DOHH2 (cell line): ENCODE data around the gene PDRG1.

Experiments
- H3F3A ChIP-seq: fragments of 200-600 bp; sonication (generic), shearing (Covaris generic); 2 replicates; pipeline ENCODE4 v1.6.0; 2016; ENCODE audit warnings: antibody characterized with exemption, mild to moderate bottlenecking; ENCODE audit not compliant: control insufficient read depth, insufficient read depth
- H3K27ac ChIP-seq: fragments of 200-600 bp; sonication (generic); 2 replicates; pipeline ENCODE4 v1.5.1; 2014; ENCODE audit warnings: low read depth, mild to moderate bottlenecking, low read length, moderate library complexity
- H3K27me3 ChIP-seq: fragments of 200-600 bp; sonication (generic); 2 replicates; pipeline ENCODE4 v1.6.1; 2014; ENCODE audit warnings: mild to moderate bottlenecking, low read length, mixed read lengths; ENCODE audit not compliant: control insufficient read depth
- H3K36me3 ChIP-seq: fragments of 200-600 bp; sonication (generic); 2 replicates; pipeline ENCODE4 v1.6.1; 2014; ENCODE audit warnings: mild to moderate bottlenecking, low read length, moderate library complexity, mixed read lengths; ENCODE audit not compliant: control insufficient read depth
- H3K4me1 ChIP-seq: fragments of 200-600 bp; sonication (generic); 2 replicates; pipeline ENCODE4 v1.6.1; 2014; ENCODE audit warnings: mild to moderate bottlenecking, low read length, mixed read lengths; ENCODE audit not compliant: control insufficient read depth
- H3K4me2 ChIP-seq: fragments of 200-600 bp; sonication (generic); 2 replicates; pipeline ENCODE4 v1.6.0; 2014; ENCODE audit warnings: mild to moderate bottlenecking, low read length, moderate library complexity
- H3K4me3 ChIP-seq: fragments of 200-600 bp; sonication (generic); 2 replicates; pipeline ENCODE4 v1.5.1; 2014; ENCODE audit warnings: mild to moderate bottlenecking, low read length, mixed read lengths
- H3K79me2 ChIP-seq: fragments of 200-600 bp; sonication (generic); 2 replicates; pipeline ENCODE4 v1.6.1; 2014; ENCODE audit warnings: mild to moderate bottlenecking, low read length, mixed read lengths; ENCODE audit not compliant: control insufficient read depth
- H3K9me2 ChIP-seq: fragments of 200-600 bp; sonication (generic); replicated peaks from 2 replicates; pipeline ENCODE4 v1.6.1; 2014; ENCODE audit warnings: mild to moderate bottlenecking, low read length, mixed read lengths; ENCODE audit not compliant: control insufficient read depth
- H3K9me3 ChIP-seq: fragments of 200-600 bp; sonication (generic); 2 replicates; pipeline ENCODE4 v1.6.1; 2014; ENCODE audit warnings: antibody characterized with exemption, low read length, mixed read lengths; ENCODE audit not compliant: control insufficient read depth, insufficient read depth
- H4K20me1 ChIP-seq: fragments of 200-600 bp; sonication (generic); 2 replicates; pipeline ENCODE4 v1.6.0; 2014; ENCODE audit warnings: low read depth, mild to moderate bottlenecking, antibody characterized with exemption, low read length, moderate library complexity; ENCODE audit not compliant: control insufficient read depth, insufficient read depth
- CTCF ChIP-seq: fragments of 200-600 bp; sonication (generic); IDR thresholded peaks from one replicate; pipeline ENCODE4 v1.5.1; 2014; ENCODE audit warnings: antibody characterized with exemption, mild to moderate bottlenecking, low read depth, low read length; ENCODE audit not compliant: poor library complexity, severe bottlenecking
- EZH2phosphoT487 ChIP-seq: fragments of 200-600 bp; sonication (generic); IDR thresholded peaks from 2 replicates; pipeline ENCODE4 v1.6.1; 2017; ENCODE audit warnings: borderline replicate concordance, mild to moderate bottlenecking, antibody characterized with exemption, low read length, moderate library complexity, mixed read lengths

PDRG1 gene

GRCh38 chr20:31984981-31985471 is 33.2 kb upstream of the PDRG1 start:
- no peaks in the 10 kb centered on the region for H4K20me1 ChIP-seq
- no peak overlapping the region for H3K27ac ChIP-seq
- TF ChIP-seq EZH2phosphoT487 (no peak), CTCF (no peak)
- H3K4me1 ChIP-seq = no peaks in the 10 kb centered on the region
- no peaks in the 10 kb centered on the region for H3K36me3 ChIP-seq
- no peak overlapping the region for H3K4me2 ChIP-seq
- no peaks in the 10 kb centered on the region for H3K9me3 ChIP-seq
- no peaks in the 10 kb centered on the region for H3K9me2 ChIP-seq
- no peak overlapping the region for H3K4me3 ChIP-seq
- H3K27me3 ChIP-seq = peaks cover 17% of the 10 kb centered on the region
- no peaks in the 10 kb centered on the region for H3K79me2 ChIP-seq
- H3F3A ChIP-seq = no peaks in the 10 kb centered on the region

GRCh38 chr20:31981784-31982183 is 29.9 kb upstream of the PDRG1 start:
- H3K4me3 ChIP-seq = no peak overlapping the region
- no peaks in the 10 kb centered on the region for H4K20me1 ChIP-seq
- H3K27ac ChIP-seq = no peak overlapping the region
- H3K9me3 ChIP-seq = no peaks in the 10 kb centered on the region
- TF ChIP-seq CTCF = no peak
- no peak for TF ChIP-seq EZH2phosphoT487
- H3K27me3 ChIP-seq = peaks cover 17% of the 10 kb centered on the region
- no peaks in the 10 kb centered on the region for H3K36me3 ChIP-seq
- no peaks in the 10 kb centered on the region for H3K4me1 ChIP-seq
- no peaks in the 10 kb centered on the region for H3K9me2 ChIP-seq
- no peak overlapping the region for H3K4me2 ChIP-seq
- H3F3A ChIP-seq = no peaks in the 10 kb centered on the region
- no peaks in the 10 kb centered on the region for H3K79me2 ChIP-seq

GRCh38 chr20:31979713-31980426 is 28.0 kb upstream of the PDRG1 start:
- H3K79me2 ChIP-seq = no peaks in the 10 kb centered on the region
- no peak overlapping the region for H3K4me3 ChIP-seq
- no peaks in the 10 kb centered on the region for H3K4me1 ChIP-seq
- no peaks in the 10 kb centered on the region for H3F3A ChIP-seq
- no peaks in the 10 kb centered on the region for H3K9me2 ChIP-seq
- no peaks in the 10 kb centered on the region for H4K20me1 ChIP-seq
- TF ChIP-seq CTCF = no peak
- TF ChIP-seq EZH2phosphoT487 = no peak
- H3K4me2 ChIP-seq = no peak overlapping the region
- H3K27me3 ChIP-seq = peaks cover 23% of the 10 kb centered on the region
- no peaks in the 10 kb centered on the region for H3K9me3 ChIP-seq
- H3K27ac ChIP-seq = no peak overlapping the region
- no peaks in the 10 kb centered on the region for H3K36me3 ChIP-seq
